ENCODE data around the gene GAA. TPM values are rescaled to one million over a fixed set of nuclear protein-coding genes. Genes with fewer than 3 reads are reported as not detected.

GAA gene
- total and polyA plus RNA-seq, 2 of the 13 experiments (the other 11 are each of a cell fraction or from before 2014, with no cell fraction given), result 21.6 to 36.4 TPM

DNA sequence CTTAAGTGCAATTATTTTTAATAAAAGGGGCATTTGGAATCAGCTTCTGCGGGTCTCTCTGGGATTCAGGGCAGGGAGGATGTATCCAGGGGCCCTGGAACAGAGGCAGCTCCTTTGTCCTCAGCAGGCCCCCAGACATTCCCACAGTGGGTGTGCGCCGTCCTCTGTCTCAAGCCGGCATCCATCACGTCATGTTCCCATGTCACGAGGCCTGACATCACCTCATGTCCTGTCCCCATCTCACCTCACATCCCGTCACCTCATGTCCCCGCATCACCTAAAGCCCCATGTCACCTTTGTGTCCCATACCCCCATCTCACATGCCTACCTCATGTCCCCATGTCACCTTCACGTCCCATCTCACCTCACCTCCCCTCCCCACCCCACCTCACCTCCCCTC, 18.5 kb downstream of the GAA start:
- no peak overlapping the region for H2AFZ ChIP-seq (ENCODE audit: low read length)
- TF ChIP-seq ZNF780A (CRISPR knock-in tag; IDR thresholded peaks at IDR 0.05), result no peak
- TF ChIP-seq YEATS2 (CRISPR knock-in tag; IDR thresholded peaks at IDR 0.05; ENCODE audit: borderline replicate concordance), result no peak
- TF ChIP-seq EED (CRISPR knock-in tag; IDR thresholded peaks at IDR 0.05), result no peak
- TF ChIP-seq ZNF451 (CRISPR knock-in tag; IDR thresholded peaks at IDR 0.05), result no peak
- TF ChIP-seq ZNF619 (CRISPR knock-in tag; IDR thresholded peaks at IDR 0.05), result no peak
- peak; percentile 61 for TF ChIP-seq PCBP2 (optimal IDR thresholded peaks at IDR 0.05; ENCODE audit: low read depth, low read length, poor library complexity, severe bottlenecking)
- TF ChIP-seq ZNF614 (CRISPR knock-in tag; IDR thresholded peaks at IDR 0.05; ENCODE audit: borderline replicate concordance), result no peak
- 0 out of 2 replicates have a peak, but pooled peaks have one; percentile 68 for TF ChIP-seq PCBP1 (IDR thresholded peaks at IDR 0.05; ENCODE audit: borderline replicate concordance, low read depth, low read length)
- no peak for TF ChIP-seq ZNF33A (CRISPR knock-in tag; IDR thresholded peaks at IDR 0.05; ENCODE audit: borderline replicate concordance)
- intact Hi-C loops (cut with micrococcal nuclease; ENCODE audit: unreplicated experiment), result no loop called here
- no peak for DNase-seq (ENCODE audit: low spot score)
- no peaks in the 10 kb centered on the region; a peak in 1 of 5 replicates for H3K27me3 ChIP-seq (ENCODE audit: control insufficient read depth in 1 of 2, insufficient read depth in 2 of 2, low read length in 2 of 2)
- H3K9me3 ChIP-seq (ENCODE audit: low read length), result no peaks in the 10 kb centered on the region
- WGBS (ENCODE audit: low lambda C conversion rate), result 93% methylated on average over 9 of the region's 9 CpGs
- ATAC-seq, result no peak
- FAIRE-seq, result no peak
- H3K36me3 ChIP-seq (replicated peaks in 1 of 2; ENCODE audit: control insufficient read depth in 1 of 2, insufficient read depth in 2 of 2, low read length in 2 of 2), result no peaks in the 10 kb centered on the region
- H4K20me1 ChIP-seq (ENCODE audit: insufficient read depth, low read length), result no peaks in the 10 kb centered on the region
- H3K4me1 ChIP-seq (ENCODE audit: insufficient read depth, low read length), result peaks cover 13% of the 10 kb centered on the region
- CTCF ChIA-PET (ENCODE audit: low intra/inter-chr PET ratio, low total read pairs), result no interaction called here
- no peak overlapping the region for H3K9ac ChIP-seq (ENCODE audit: insufficient read depth, low read depth, low read length)
- H3K79me2 ChIP-seq (ENCODE audit: insufficient read depth, low read length), result no peaks in the 10 kb centered on the region
- POLR2A ChIA-PET, result interaction anchor here (1.0 kb wide), 1 partner anchor 18 kb away, joined by 3 read pairs; the partner anchor contains the start of gene GAA
- no peak overlapping the region for H3K27ac ChIP-seq (ENCODE audit: extremely low read length, insufficient read depth, low read length)
- in situ Hi-C loops (cut with HindIII; ENCODE audit: extremely low pct_ligation_motif_present, low pct_unique_long_range_greater_than_20kb), result loop anchor here (5.0 kb wide), 1 partner anchor 113 kb away; no protein-coding TSS in a partner anchor
- BruUV-seq (replicated peaks), result no TSS peak
- no peak overlapping the region for H3K4me2 ChIP-seq (ENCODE audit: low read depth, low read length)
- no peak overlapping the region for H3K4me3 ChIP-seq (replicated peaks in 1 of 3; ENCODE audit: insufficient read depth in 1 of 3, low read depth in 2 of 3, low read length in 3 of 3)

DNA sequence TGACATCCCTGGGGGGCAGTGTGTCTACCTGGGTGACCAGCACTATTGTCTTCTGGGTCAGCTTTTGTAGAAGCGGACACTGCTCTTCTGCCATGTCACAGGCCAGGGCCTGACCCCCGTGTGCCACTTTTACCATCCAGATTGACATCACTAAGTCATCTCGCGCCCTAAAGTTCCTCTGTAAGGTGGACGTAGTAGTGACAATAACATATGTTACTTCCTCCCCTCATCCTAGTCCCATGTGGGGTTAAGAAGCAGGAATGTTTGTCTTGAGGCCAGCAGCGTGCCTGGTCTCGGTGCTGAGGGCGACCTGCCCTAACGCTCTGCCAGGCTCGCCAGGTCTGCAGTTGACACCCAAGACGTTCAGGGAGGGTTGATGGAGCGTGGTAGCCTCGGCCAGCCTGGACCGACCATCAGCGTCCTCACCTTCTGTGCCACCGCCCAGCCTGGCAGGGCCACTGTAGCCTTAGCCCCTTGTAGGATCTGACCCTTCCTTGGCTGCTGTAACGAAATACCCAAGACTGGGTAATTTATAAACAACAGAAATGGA, 20.7 kb downstream of the GAA start:
- DNase-seq (ENCODE audit: low spot score), result no peak
- TF ChIP-seq HOXA5 (CRISPR knock-in tag; IDR thresholded peaks at IDR 0.05) (no peak), SMARCE1 (IDR thresholded peaks at IDR 0.05; ENCODE audit: borderline replicate concordance) (no peak), SUZ12 (IDR thresholded peaks at IDR 0.05; ENCODE audit: low read depth, low read length) (no peak)
- 73% methylated on average over 12 of the region's 17 CpGs for WGBS (ENCODE audit: low lambda C conversion rate)
- Histone ChIP-seq H2AFZ (ENCODE audit: low read length) (no peak overlapping the region), H3K79me2 (ENCODE audit: insufficient read depth, low read length) (no peaks in the 10 kb centered on the region), H3K4me1 (ENCODE audit: insufficient read depth, low read length) (peaks cover 20% of the 10 kb centered on the region), H3K9me3 (ENCODE audit: low read length) (no peaks in the 10 kb centered on the region), H3K4me2 (ENCODE audit: low read depth, low read length) (no peak overlapping the region), H3K4me3 (replicated peaks in 1 of 3; ENCODE audit: insufficient read depth in 1 of 3, low read depth in 2 of 3, low read length in 3 of 3) (no peak overlapping the region), H3K27me3 (ENCODE audit: control insufficient read depth in 1 of 2, insufficient read depth in 2 of 2, low read length in 2 of 2) (no peaks in the 10 kb centered on the region; a peak in 2 of 5 replicates), H3K36me3 (replicated peaks in 1 of 2; ENCODE audit: control insufficient read depth in 1 of 2, insufficient read depth in 2 of 2, low read length in 2 of 2) (no peaks in the 10 kb centered on the region), H3K27ac (ENCODE audit: extremely low read length, insufficient read depth, low read length) (no peak overlapping the region), H4K20me1 (ENCODE audit: insufficient read depth, low read length) (no peaks in the 10 kb centered on the region), H3K9ac (ENCODE audit: insufficient read depth, low read depth, low read length) (no peak overlapping the region)
- ATAC-seq, result no peak
- no peak for FAIRE-seq
- intact Hi-C loops (cut with micrococcal nuclease; ENCODE audit: unreplicated experiment), result no loop called here
- no TSS peak for BruUV-seq (replicated peaks)
- in situ Hi-C loops (cut with HindIII; ENCODE audit: extremely low pct_ligation_motif_present, low pct_unique_long_range_greater_than_20kb), result loop anchor here (5.0 kb wide), 1 partner anchor 115 kb away; no protein-coding TSS in a partner anchor
- ChIA-PET POLR2A (no interaction called here), CTCF (ENCODE audit: low intra/inter-chr PET ratio, low total read pairs) (no interaction called here)

Measured in HepG2 (cell line).